HG02642 (cell line): ENCODE measurements around the gene VPS37C.
"Not testable (repeated sequence)": the region's sequence is repeated elsewhere in the genome, so short reads cannot be mapped to it uniquely, and the experiment has no call there.

Experiments used
- ATAC-seq: cut with Tn5 transposase; IDR thresholded peaks from one replicate; pipeline ENCODE4 v1.9.1; 2021; ENCODE audit warnings: mild to moderate bottlenecking; ENCODE audit not compliant: unreplicated experiment, poor library complexity

VPS37C gene

GRCh38 chr11:61161190-61162091 is at the start of gene VPS37C:
Gene VPS37C (minus strand): TSS chr11:61161426. CDS start chr11:61138829, 22,597 bp downstream.
- ATAC-seq = peak; percentile 85

DNA sequence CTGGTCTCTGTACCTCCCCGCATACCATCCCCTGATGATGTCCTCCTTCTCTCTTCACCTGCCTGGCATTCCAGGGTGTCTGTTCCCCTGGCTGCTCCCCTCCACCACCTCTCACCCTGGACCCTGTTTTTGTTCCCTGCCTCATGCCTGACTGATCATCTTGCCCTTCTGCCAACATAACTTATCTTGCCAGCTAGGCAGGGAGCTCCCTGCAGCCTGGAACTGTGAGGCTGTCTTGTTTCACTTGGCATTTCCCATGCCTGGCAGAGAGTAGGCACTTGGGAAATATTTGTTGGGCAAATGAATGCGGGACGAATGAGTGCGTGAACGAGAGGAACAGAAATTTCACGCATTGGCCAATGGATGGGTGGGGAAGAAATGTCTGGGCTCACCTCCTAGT is 49.4 kb upstream of the VPS37C start:
- not testable (repeated sequence) for ATAC-seq

DNA sequence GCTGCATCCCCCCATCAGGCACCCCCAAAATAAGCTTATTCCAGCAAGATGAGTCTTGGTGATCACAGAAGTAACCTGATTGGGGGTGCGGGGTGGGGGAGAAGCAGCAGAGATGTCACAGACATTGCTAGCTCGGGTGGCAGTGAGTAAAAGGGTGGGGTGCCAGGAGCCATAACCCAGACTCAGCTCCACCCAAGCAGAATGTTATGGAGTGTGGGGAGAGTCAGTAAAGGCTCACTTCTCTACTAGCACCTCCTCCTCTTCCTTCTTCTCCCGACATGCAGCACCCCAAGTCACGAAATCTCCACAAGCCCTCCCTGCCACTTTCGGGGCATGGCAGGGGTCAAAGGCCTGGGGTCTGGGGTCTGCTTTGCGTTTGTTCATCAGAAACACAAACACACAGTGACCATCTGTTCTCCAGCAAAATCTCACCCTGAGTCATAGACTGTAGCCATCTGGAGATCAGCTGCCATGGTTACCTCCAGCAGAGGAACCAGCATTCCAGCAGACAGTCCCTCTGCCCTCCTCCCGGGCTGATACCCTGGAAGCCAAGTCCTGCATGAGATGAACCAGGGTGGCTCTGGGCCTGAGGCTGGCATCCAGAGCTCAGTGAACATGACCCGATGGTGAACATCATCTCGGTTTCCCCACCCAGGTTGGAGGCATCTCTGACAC is 46.5 kb upstream of the VPS37C start:
- not testable (repeated sequence) for ATAC-seq

DNA sequence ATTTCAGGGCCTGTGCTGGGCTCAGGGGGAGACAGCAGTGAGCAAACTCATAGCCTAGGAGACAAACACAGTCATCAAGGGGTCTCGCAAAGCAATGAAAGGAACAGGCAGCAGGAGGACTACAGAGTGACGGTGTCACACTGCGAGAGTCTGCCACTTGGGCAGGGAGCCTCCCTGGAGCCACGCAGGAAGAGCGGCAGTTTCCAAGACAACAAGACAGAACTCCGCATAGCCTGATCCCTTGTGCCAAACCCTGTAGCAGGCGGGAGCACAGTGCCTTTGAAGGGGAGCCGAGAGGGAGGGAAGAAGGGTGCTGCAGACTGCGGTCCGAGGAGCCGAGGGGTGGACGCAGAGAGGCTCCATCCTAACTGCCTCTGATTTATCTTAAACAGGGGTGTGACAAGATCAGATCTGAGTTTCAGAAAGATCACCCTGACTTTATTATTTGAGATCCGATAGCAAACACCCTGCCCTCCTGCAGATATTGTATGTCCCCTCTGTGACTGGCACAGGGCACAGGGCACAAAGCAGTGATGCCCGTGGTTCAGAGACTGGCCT is 43.4 kb upstream of the VPS37C start:
- not testable (repeated sequence) for ATAC-seq

DNA sequence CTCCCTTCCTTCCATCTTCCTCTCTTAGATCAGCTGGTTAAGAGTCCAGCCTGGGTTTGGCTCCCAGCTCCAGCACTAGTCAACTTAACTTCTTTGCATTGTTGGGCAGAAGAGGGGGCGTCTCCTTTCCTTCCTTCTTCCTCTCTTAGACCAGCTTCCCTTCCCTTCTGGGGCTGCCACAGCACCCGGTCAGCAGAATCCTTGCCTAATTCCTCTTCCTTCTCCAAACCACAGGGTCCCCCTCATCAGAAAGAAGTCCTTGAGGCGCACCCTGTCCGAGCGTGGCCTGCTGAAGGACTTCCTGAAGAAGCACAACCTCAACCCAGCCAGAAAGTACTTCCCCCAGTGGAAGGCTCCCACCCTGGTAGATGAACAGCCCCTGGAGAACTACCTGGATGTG is 42.6 kb upstream of the VPS37C start:
- ATAC-seq = not testable (repeated sequence)

GRCh38 chr11:61202950-61203746 is 41.9 kb upstream of the VPS37C start, which contains the start of gene PGA3:
Gene PGA3 (plus strand): TSS chr11:61203515. CDS start chr11:61203565, 50 bp downstream.
- ATAC-seq = not testable (repeated sequence)

- no peak for ATAC-seq
Measured at GRCh38 chr11:61201476-61201875, 40.2 kb upstream of the VPS37C start.

DNA sequence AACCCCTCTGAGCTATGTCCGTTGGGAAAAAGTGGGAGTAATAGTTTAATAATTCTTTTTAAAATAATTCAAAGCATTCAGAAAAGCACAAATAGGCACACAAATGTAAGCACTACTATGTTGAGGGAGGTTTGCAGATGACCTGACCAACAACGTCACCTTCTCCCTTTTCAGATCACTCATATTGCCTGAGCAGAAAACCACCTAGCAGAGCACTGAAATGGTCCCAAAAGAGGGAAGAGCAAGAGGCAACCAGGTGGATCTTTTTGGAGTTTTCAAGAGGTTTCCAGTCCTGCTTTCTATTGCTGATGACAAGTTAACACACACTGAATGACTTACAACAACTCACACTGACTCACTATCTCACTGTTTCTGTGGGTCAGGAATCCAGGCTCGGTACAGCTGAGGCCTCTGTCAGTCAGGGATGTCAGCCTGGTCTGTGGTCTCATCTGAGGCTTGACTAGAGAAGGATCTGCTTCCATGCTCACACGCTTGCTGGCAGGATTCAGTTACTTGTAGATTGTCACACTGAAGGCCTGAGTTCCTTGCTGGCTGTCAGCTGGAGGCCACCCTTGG is 37.8 kb upstream of the VPS37C start:
- no peak for ATAC-seq

DNA sequence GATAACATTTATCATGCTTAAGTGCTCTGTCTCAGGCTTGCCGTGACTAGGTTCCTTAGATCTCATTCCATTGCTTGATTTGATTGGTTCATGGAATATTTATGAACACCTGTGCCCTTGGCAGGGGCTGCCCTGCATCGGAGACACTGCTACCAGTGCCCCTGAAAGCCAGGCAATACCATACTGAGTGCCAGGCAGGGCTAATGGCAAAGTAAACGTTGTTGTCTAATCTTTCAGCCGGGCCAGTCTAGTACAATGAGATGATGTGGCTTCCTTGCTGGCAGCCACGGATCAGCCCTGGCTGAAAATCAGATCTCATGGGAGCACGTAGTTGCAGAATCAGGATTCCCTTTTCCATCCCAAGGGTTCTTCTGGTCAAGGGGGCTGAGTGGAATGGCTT is 37.1 kb upstream of the VPS37C start:
- ATAC-seq = no peak

DNA sequence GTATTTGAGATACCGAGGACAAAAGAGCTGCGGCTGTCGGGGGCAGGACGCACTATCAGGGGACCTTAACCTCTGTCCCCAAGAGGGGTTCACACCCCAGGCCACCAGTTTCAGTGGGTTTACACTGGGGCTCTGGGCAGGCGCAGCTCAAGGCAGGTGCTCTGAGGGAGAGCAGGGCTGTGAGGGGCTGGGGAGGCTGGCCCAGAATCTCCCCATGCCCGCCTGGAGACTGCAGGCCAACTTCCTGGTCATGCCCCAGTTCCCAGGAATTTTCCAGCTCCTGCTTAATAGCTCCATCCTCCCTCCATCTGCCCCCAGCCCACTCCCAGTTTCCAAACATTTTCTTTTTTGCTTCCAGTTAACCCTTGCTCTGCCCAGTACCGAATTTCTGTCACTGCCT is 34.5 kb upstream of the VPS37C start:
- no peak for ATAC-seq

- ATAC-seq = no peak
Measured at GRCh38 chr11:61194981-61195695, 33.9 kb upstream of the VPS37C start.

- no peak for ATAC-seq
Measured at GRCh38 chr11:61194169-61194671, 33.0 kb upstream of the VPS37C start.

DNA sequence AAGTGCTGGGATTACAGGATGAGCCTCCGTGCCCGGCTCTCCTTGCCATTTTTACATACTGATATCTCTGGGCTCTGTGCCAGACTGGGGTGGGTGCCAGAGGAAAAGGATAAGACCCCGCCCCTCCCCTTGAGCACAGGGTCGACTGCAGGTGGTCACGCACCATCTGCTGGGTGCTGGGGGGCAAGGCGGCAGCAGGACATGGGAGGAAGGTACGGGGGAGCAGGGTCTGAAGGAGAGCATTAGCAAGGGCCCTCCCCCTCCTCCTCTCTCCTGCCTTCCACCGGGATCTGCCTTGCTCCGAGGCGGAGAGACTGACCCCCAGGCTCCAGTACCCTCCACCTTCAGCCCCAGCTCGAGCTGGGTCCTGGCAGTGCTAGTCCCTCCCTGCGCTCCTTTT is 32.4 kb upstream of the VPS37C start:
- ATAC-seq = no peak

DNA sequence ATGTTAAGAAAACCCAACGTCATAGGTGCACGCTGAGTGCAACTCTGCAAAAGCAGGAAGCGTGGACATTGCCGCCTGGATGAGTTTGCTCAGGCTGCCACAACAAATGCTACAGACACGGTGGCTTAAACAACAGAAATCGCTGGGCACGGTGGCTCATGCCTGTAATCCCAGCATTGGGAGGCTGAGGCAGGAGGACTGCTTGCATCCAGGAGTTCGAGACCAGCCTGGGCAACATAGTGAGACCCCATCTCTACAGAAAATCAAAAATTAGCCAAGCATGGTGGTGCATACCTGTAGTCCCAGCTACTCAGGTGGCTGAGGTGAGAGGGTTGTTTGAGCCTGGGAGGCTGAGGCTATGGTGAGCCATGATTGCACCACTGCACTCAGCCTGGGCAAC is 28.7 kb upstream of the VPS37C start:
- no peak for ATAC-seq

DNA sequence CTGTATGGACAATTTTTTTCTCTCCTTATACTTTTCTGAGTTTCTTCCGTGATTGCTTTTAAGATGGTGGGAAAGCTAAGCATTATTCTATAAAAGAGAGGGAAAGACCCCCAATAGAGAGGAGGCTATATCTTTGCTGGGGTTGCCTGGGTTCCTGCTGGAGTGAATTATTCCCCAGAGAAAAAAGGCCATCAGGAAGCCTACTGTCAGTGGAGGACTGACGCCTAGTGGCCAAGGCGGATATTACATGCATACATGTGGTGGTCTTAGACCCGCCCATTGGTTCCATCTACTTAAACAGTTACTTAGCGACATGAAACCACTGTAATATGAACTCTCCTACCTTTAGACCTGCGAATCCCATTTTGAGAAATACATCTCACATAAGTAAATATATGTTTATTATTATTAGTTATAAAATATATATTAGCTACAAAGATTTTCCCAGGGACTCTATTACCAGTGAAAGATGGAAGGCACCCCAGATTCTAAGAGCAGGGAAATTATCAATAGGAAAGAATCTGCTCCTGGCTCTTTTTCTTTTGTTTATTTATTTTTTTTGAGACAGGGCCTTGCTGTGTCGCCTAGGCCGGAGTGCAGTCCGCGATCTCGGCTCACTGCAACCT is 26.4 kb upstream of the VPS37C start:
- ATAC-seq = no peak

DNA sequence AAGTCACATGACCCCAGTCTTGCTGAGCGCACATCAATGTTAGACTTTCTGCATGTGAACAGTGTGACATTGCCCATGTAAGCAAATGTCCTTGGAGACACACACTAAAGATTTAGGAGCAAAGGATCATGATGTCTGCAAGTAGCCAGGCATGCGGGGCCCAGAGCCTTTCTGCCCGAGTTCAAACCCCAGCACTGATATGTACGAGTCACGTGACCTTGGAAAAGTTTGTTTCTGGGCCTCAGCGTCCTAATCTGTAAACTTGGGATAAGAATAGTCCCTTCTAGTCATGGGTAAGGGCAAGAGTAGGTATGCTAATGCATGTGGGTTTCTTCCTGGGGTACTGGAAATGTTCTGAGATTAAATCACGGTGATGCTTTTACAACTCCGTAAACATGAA is 25.3 kb upstream of the VPS37C start:
- no peak for ATAC-seq

DNA sequence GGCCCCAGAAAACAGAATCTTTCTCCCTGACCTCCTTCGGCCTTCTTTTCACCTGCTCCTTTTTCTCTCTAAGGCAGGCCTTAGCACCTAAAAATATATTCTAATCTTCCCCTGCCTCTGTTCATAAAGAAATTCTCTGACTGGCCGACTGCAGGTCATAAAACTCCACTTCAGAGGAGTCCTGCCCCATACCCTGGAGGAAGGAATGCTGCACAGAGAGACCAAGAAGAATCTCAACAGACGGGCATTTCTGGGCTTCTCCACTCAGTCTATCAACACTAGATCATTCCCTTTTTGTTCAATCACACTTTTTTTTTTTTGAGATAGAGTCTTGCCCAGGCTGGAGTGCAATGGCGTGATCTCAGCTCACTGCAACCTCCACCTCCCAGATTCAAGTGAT is 22.4 kb upstream of the VPS37C start:
- no peak for ATAC-seq

GRCh38 chr11:61181489-61181888 is 20.3 kb upstream of the VPS37C start:
- no peak for ATAC-seq

GRCh38 chr11:61180205-61180604 is 19.0 kb upstream of the VPS37C start:
- not testable (repeated sequence) for ATAC-seq
